DOHH2 (cell line): Measurements from ENCODE around the gene LRMDA.

Experiments used
- H3F3A ChIP-seq: fragments of 200-600 bp; sonication (generic), shearing (Covaris generic); 2 replicates; pipeline ENCODE4 v1.6.0; 2016; ENCODE audit warnings: antibody characterized with exemption, mild to moderate bottlenecking; ENCODE audit not compliant: control insufficient read depth, insufficient read depth
- H3K27ac ChIP-seq: fragments of 200-600 bp; sonication (generic); 2 replicates; pipeline ENCODE4 v1.5.1; 2014; ENCODE audit warnings: low read depth, mild to moderate bottlenecking, low read length, moderate library complexity
- H3K27me3 ChIP-seq: fragments of 200-600 bp; sonication (generic); 2 replicates; pipeline ENCODE4 v1.6.1; 2014; ENCODE audit warnings: mild to moderate bottlenecking, low read length, mixed read lengths; ENCODE audit not compliant: control insufficient read depth
- H3K36me3 ChIP-seq: fragments of 200-600 bp; sonication (generic); 2 replicates; pipeline ENCODE4 v1.6.1; 2014; ENCODE audit warnings: mild to moderate bottlenecking, low read length, moderate library complexity, mixed read lengths; ENCODE audit not compliant: control insufficient read depth
- H3K4me1 ChIP-seq: fragments of 200-600 bp; sonication (generic); 2 replicates; pipeline ENCODE4 v1.6.1; 2014; ENCODE audit warnings: mild to moderate bottlenecking, low read length, mixed read lengths; ENCODE audit not compliant: control insufficient read depth
- H3K4me2 ChIP-seq: fragments of 200-600 bp; sonication (generic); 2 replicates; pipeline ENCODE4 v1.6.0; 2014; ENCODE audit warnings: mild to moderate bottlenecking, low read length, moderate library complexity
- H3K4me3 ChIP-seq: fragments of 200-600 bp; sonication (generic); 2 replicates; pipeline ENCODE4 v1.5.1; 2014; ENCODE audit warnings: mild to moderate bottlenecking, low read length, mixed read lengths
- H3K79me2 ChIP-seq: fragments of 200-600 bp; sonication (generic); 2 replicates; pipeline ENCODE4 v1.6.1; 2014; ENCODE audit warnings: mild to moderate bottlenecking, low read length, mixed read lengths; ENCODE audit not compliant: control insufficient read depth
- H3K9me2 ChIP-seq: fragments of 200-600 bp; sonication (generic); replicated peaks from 2 replicates; pipeline ENCODE4 v1.6.1; 2014; ENCODE audit warnings: mild to moderate bottlenecking, low read length, mixed read lengths; ENCODE audit not compliant: control insufficient read depth
- H3K9me3 ChIP-seq: fragments of 200-600 bp; sonication (generic); 2 replicates; pipeline ENCODE4 v1.6.1; 2014; ENCODE audit warnings: antibody characterized with exemption, low read length, mixed read lengths; ENCODE audit not compliant: control insufficient read depth, insufficient read depth
- H4K20me1 ChIP-seq: fragments of 200-600 bp; sonication (generic); 2 replicates; pipeline ENCODE4 v1.6.0; 2014; ENCODE audit warnings: low read depth, mild to moderate bottlenecking, antibody characterized with exemption, low read length, moderate library complexity; ENCODE audit not compliant: control insufficient read depth, insufficient read depth
- EZH2phosphoT487 ChIP-seq: fragments of 200-600 bp; sonication (generic); IDR thresholded peaks from 2 replicates; pipeline ENCODE4 v1.6.1; 2017; ENCODE audit warnings: borderline replicate concordance, mild to moderate bottlenecking, antibody characterized with exemption, low read length, moderate library complexity, mixed read lengths
- TF ChIP-seq, protein P1 (sequence below): fragments of 200-600 bp; sonication (generic); IDR thresholded peaks from one replicate; pipeline ENCODE4 v1.5.1; 2014; ENCODE audit warnings: antibody characterized with exemption, mild to moderate bottlenecking, low read depth, low read length; ENCODE audit not compliant: poor library complexity, severe bottlenecking

LRMDA gene

DNA sequence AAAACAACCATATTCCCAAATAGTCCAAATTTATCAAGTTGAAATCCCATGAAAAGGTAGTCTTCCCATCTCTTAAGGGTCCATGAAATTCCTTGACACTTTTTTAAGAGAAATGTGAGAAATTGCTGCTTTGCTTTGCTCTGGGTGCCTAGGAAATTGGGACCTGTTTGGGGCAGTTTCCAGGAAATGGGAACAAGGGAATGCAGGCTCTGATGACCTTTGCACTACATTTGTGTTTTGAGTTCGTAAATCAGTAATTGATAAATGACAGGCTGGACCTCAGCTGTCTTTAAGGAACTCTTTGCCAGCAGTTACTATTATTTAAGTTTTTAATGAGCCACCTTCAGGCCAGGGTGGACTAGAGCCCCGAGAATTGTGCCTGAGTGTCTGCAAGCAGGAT, 203.5 kb downstream of the LRMDA start:
- Histone ChIP-seq H3K9me3 (no peaks in the 10 kb centered on the region), H4K20me1 (no peaks in the 10 kb centered on the region), H3K9me2 (no peaks in the 10 kb centered on the region), H3K36me3 (no peaks in the 10 kb centered on the region), H3K4me2 (no peak overlapping the region), H3K27ac (no peak overlapping the region), H3K27me3 (peaks cover 4% of the 10 kb centered on the region; the same call in 1 of the 2 replicates), H3K4me3 (no peak overlapping the region), H3K79me2 (no peaks in the 10 kb centered on the region), H3K4me1 (no peaks in the 10 kb centered on the region), H3F3A (no peaks in the 10 kb centered on the region)
- no peak for TF ChIP-seq EZH2phosphoT487
- TF ChIP-seq, protein P1, sequence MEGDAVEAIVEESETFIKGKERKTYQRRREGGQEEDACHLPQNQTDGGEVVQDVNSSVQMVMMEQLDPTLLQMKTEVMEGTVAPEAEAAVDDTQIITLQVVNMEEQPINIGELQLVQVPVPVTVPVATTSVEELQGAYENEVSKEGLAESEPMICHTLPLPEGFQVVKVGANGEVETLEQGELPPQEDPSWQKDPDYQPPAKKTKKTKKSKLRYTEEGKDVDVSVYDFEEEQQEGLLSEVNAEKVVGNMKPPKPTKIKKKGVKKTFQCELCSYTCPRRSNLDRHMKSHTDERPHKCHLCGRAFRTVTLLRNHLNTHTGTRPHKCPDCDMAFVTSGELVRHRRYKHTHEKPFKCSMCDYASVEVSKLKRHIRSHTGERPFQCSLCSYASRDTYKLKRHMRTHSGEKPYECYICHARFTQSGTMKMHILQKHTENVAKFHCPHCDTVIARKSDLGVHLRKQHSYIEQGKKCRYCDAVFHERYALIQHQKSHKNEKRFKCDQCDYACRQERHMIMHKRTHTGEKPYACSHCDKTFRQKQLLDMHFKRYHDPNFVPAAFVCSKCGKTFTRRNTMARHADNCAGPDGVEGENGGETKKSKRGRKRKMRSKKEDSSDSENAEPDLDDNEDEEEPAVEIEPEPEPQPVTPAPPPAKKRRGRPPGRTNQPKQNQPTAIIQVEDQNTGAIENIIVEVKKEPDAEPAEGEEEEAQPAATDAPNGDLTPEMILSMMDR = no peak

GRCh38 chr10:75638752-75639151, 207.3 kb downstream of the LRMDA start:
- H3K27ac ChIP-seq = no peak overlapping the region
- TF ChIP-seq EZH2phosphoT487 = no peak
- TF ChIP-seq, protein P1 = no peak
- no peak overlapping the region for H3K4me2 ChIP-seq

DNA sequence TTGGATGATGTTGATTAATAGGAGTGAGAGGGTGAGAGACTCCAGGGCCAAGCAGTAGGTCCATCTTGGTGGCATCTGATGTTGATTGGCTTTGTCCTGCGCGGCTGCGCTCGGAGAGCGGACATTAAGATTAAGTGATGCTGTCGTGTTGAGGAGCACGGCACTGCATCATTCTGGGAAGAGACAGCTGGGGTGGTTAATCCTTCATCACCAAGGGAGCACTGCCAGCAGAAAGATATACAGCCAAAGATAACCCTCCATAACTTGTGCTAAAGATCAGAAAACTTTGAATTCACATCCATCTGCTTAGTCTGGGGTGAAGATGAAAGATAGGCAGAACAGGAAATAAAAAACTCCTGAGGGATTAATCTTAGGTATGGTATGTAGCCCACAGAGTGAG, 208.3 kb downstream of the LRMDA start:
- no peaks in the 10 kb centered on the region for H3K79me2 ChIP-seq
- H3K4me2 ChIP-seq = no peak overlapping the region
- H3K9me3 ChIP-seq = no peaks in the 10 kb centered on the region
- no peaks in the 10 kb centered on the region for H3K4me1 ChIP-seq
- H3K36me3 ChIP-seq = no peaks in the 10 kb centered on the region
- TF ChIP-seq, protein P1 = no peak
- TF ChIP-seq EZH2phosphoT487 = no peak
- H3K27me3 ChIP-seq = peaks cover 4% of the 10 kb centered on the region; the same call in 1 of the 2 replicates
- H3K9me2 ChIP-seq = no peaks in the 10 kb centered on the region
- H4K20me1 ChIP-seq = no peaks in the 10 kb centered on the region
- no peak overlapping the region for H3K4me3 ChIP-seq
- H3F3A ChIP-seq = no peaks in the 10 kb centered on the region
- no peak overlapping the region for H3K27ac ChIP-seq

More at GRCh38 chr10:75638752-75639151, 207.3 kb downstream of the LRMDA start:
- Histone ChIP-seq H3K9me3 (no peaks in the 10 kb centered on the region), H3F3A (no peaks in the 10 kb centered on the region), H4K20me1 (no peaks in the 10 kb centered on the region), H3K4me3 (no peak overlapping the region), H3K79me2 (no peaks in the 10 kb centered on the region), H3K9me2 (no peaks in the 10 kb centered on the region), H3K27me3 (peaks cover 4% of the 10 kb centered on the region; the same call in 1 of the 2 replicates), H3K4me1 (no peaks in the 10 kb centered on the region), H3K36me3 (no peaks in the 10 kb centered on the region)
